Measurements from ENCODE around the gene COLEC12.

COLEC12 gene

DNA sequence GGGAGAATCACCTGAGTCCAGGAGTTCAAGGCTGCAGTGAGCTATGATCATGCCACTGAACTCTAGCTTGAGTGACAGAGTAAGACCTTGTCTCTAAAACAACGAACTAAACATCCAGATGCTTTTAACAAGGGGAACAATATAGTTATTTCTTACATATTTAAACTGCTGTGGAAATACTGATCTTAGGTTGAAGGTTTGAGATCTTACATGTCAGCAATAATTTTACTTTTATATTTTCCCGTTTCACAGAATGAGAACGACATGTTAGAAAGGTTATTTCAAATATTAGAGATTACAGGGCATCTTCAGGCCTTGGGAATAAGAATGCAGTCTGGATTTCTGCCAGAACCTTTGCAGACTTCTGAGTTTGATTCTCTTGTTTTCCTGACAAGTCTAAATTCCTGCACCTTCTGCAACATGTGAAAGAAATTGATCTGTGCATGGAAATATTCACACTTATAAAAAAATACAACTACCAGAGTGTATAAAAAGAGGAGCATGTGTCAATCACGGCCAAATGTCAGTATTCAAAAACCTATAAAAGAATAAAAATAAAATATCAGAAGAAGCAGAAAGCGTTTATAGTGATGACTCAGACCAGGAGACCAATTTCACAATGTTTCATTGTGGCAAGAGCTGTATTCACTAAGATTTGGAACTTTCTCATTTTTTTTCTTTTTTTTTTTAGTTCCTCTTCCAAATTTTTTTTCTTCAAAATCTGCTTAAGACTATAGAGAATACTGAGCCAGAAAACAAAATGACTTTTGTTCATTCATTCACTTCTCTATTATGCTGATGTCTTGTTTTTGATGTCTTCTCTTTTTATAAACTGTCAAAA is 29.6 kb downstream of the COLEC12 start:
- DNase-seq (ENCODE audit: low read depth, low spot score), result peak; percentile 67
- TF ChIP-seq, protein P1, sequence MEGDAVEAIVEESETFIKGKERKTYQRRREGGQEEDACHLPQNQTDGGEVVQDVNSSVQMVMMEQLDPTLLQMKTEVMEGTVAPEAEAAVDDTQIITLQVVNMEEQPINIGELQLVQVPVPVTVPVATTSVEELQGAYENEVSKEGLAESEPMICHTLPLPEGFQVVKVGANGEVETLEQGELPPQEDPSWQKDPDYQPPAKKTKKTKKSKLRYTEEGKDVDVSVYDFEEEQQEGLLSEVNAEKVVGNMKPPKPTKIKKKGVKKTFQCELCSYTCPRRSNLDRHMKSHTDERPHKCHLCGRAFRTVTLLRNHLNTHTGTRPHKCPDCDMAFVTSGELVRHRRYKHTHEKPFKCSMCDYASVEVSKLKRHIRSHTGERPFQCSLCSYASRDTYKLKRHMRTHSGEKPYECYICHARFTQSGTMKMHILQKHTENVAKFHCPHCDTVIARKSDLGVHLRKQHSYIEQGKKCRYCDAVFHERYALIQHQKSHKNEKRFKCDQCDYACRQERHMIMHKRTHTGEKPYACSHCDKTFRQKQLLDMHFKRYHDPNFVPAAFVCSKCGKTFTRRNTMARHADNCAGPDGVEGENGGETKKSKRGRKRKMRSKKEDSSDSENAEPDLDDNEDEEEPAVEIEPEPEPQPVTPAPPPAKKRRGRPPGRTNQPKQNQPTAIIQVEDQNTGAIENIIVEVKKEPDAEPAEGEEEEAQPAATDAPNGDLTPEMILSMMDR (IDR thresholded peaks at IDR 0.05; ENCODE audit: low read depth, low read length), result no peak
- in situ Hi-C loops (cut with HindIII; ENCODE audit: low sequenced_read_pairs), result no loop called here
- no peak overlapping the region for H3K4me3 ChIP-seq (ENCODE audit: low read depth, low read length)

DNA sequence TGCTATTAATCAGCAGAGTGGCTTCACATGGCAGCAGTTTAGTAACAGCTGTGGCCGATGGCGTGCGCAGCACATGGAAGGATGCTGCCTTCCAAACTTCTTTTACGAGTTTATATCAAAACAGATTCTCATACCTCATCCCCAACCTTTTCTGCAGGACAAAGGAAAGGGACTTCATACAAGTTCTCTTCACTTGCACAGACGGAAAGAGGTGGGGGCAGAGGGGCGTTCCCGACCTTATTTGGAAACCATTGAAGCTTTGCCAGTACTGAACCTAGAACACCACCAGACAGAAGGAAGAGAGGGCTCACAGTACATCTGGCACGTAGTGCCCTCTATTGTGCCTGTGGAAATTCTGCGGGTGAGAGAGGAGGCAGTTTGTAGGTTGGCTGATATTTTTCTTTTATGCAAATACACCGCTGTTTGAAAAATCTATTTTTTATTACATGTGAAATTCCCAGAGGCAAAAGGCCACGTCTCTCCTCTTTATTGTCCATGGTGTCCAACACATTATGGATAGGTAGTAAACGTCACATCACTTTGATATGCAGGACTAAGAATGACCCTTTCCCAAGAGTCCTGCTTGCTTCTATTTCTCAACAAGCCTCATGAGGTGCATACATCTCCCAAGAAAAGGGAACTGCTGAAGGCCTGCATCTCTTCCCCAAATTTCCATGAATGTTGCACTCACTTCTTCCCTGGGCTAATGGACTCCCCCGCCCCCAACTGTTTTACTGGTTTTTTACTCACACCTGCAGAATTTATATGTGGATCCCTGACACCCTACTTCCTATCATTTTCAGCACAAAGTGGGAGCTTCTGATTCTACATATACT is 31.3 kb downstream of the COLEC12 start:
- no peak for DNase-seq (ENCODE audit: low read depth, low spot score)
- no peak overlapping the region for H3K4me3 ChIP-seq (ENCODE audit: low read depth, low read length)
- in situ Hi-C loops (cut with HindIII; ENCODE audit: low sequenced_read_pairs), result no loop called here
- TF ChIP-seq, protein P1 (IDR thresholded peaks at IDR 0.05; ENCODE audit: low read depth, low read length), result no peak

DNA sequence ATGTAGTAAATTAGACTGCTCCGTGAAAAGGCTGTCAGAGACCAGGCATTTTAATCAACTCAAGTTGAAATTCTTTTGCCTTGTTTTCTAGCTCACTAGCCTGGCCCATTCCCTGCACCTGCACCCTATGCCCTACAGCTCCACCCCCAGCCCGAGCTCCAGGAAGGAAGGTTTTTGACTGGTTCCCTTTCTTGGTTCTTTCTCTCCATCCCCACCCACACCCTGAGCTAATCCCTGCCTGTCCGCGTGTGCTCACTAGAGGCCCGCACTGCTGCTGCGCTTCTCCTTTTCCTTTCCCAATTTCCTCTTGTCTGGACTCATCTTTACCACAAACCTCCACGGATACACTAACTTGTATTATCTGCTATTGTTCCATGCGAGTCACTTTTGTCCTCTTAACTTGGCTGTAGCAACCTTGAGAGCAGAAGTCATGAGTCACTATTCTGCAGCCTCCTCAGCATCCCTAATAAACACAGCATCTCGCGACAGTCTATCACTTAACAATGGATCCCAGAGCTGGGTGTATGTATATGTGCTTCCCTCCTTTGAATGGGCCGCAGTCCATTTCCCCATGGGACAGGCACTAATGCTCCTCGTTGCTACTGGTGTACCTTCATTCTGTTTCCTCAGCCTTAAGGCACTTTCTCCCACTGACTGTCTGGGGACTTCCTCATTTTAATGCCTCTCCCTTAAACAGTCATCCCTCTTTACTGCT is 36.5 kb downstream of the COLEC12 start:
- peak; percentile 6 for DNase-seq (ENCODE audit: low read depth, low spot score)
- H3K4me3 ChIP-seq (ENCODE audit: low read depth, low read length), result no peak overlapping the region
- in situ Hi-C loops (cut with HindIII; ENCODE audit: low sequenced_read_pairs), result no loop called here
- TF ChIP-seq, protein P1 (IDR thresholded peaks at IDR 0.05; ENCODE audit: low read depth, low read length), result no peak

DNA sequence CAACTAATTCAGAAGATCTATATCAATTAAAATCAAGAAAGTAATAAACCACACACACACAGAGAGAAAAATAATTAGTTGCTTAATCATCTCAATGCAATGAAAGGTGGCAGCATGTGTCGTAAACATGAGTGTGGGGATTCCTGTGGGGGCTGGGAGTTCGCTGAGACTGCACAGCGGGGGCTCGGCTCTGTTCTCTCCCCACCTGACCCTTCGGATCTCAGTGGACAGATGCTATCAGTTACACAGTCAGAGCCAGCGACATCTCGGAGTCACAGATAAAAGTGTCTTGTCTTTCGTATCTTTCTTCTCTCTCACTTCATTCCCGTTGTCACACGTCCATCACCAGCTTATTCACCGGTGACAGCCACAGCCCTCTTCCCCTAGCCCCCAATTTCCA is 37.1 kb downstream of the COLEC12 start:
- no peak overlapping the region for H3K4me3 ChIP-seq (ENCODE audit: low read depth, low read length)
- DNase-seq (ENCODE audit: low read depth, low spot score), result no peak
- in situ Hi-C loops (cut with HindIII; ENCODE audit: low sequenced_read_pairs), result no loop called here
- TF ChIP-seq, protein P1 (IDR thresholded peaks at IDR 0.05; ENCODE audit: low read depth, low read length), result no peak

DNA sequence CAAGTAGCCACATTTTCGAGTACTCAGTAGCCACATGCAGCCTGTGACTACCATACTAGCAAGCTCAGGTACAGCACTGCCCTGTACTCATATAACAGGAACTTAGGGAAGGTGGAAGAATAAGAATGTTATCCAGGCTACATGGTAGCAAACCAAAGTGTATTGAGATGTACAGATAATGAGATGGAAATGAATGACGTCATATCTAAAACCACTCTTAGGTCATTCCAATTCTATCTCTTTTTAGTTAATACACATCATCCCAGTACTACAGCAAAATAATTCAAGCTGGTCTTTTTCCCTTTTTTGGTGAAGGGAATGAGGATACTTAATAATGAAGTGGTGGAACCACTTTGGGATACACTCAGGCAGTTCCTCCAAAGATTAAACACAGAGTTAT is 38.7 kb downstream of the COLEC12 start:
- in situ Hi-C loops (cut with HindIII; ENCODE audit: low sequenced_read_pairs), result no loop called here
- TF ChIP-seq, protein P1 (IDR thresholded peaks at IDR 0.05; ENCODE audit: low read depth, low read length), result no peak
- H3K4me3 ChIP-seq (ENCODE audit: low read depth, low read length), result no peak overlapping the region
- DNase-seq (ENCODE audit: low read depth, low spot score), result no peak

DNA sequence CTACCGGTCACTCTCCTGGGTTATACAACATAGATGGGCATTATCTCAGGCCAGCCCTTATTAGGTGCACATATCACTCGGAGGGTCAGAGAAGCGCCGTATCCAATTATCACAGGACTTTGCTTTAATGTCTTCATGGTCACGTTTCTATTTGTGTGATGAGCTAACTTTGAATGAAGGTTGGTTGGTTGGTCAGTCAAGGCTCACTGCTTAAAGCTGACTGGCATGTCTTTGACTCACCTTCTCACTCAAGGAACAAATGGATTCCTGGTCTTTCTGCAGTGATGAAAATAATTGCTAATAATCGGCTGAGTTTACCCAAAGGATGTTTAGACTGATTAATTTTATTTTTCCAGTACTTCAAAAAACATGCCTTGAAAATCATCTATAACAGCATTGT is 39.7 kb downstream of the COLEC12 start:
- TF ChIP-seq, protein P1 (IDR thresholded peaks at IDR 0.05; ENCODE audit: low read depth, low read length), result no peak
- DNase-seq (ENCODE audit: low read depth, low spot score), result no peak
- in situ Hi-C loops (cut with HindIII; ENCODE audit: low sequenced_read_pairs), result no loop called here
- no peak overlapping the region for H3K4me3 ChIP-seq (ENCODE audit: low read depth, low read length)
